GM12865 (cell line): ENCODE measurements around the gene GRAMD1B.
"Not testable (repeated sequence)": the region's sequence is repeated elsewhere in the genome, so short reads cannot be mapped to it uniquely, and the experiment has no call there.

Experiments used
- DNase-seq: peaks from one replicate; pipeline ENCODE4 v3.0.0; 2010; ENCODE audit warnings: low read depth
- H3K4me3 ChIP-seq: 2 replicates; pipeline ENCODE4 v1.5.1; 2011; ENCODE audit warnings: mild to moderate bottlenecking, low read depth, low read length, control low read depth
- CTCF ChIP-seq: IDR thresholded peaks from 2 replicates; pipeline ENCODE4 v1.5.1; 2011; ENCODE audit warnings: low read length, control low read depth, low read depth, inconsistent platforms; ENCODE audit not compliant: insufficient read depth; ENCODE audit errors: missing control alignments

Gene GRAMD1B

GRCh38 chr11:123452794-123453193 lies 22.7 kb downstream of the GRAMD1B start:
- no peak for TF ChIP-seq CTCF

GRCh38 chr11:123454060-123454651 lies 24.1 kb downstream of the GRAMD1B start:
- TF ChIP-seq CTCF, result no peak
- H3K4me3 ChIP-seq, result no peak overlapping the region
- DNase-seq, result peak; percentile 40

More at GRCh38 chr11:123452794-123453193, 22.7 kb downstream of the GRAMD1B start:
- no peak overlapping the region for H3K4me3 ChIP-seq
- DNase-seq, result peak; percentile 65

- TF ChIP-seq CTCF, result no peak
- DNase-seq, result no peak
- H3K4me3 ChIP-seq, result no peak overlapping the region
These were observed 24.7 kb downstream of the GRAMD1B start for GRCh38 chr11:123454796-123455195.

DNA sequence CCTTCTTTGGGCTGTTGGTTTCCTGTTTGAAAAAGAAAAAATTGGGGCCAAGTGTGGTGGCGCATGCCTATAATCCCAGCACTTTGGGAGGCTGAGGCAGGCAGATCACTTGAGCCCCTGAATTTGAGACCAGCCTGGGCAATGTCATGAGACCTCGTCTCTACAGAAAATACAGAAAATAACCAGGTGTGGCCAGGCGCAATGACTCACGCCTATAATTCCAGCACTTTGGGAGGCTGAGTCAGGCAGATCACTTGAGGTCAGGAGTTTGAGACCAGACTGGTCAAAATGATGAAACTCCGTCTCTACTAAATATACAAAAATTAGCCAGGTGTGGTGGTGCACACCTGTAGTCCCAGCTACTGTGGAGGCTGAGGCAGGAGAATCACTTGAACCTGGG lies 26.4 kb downstream of the GRAMD1B start:
- DNase-seq, H3K4me3 ChIP-seq: not testable (repeated sequence)

DNA sequence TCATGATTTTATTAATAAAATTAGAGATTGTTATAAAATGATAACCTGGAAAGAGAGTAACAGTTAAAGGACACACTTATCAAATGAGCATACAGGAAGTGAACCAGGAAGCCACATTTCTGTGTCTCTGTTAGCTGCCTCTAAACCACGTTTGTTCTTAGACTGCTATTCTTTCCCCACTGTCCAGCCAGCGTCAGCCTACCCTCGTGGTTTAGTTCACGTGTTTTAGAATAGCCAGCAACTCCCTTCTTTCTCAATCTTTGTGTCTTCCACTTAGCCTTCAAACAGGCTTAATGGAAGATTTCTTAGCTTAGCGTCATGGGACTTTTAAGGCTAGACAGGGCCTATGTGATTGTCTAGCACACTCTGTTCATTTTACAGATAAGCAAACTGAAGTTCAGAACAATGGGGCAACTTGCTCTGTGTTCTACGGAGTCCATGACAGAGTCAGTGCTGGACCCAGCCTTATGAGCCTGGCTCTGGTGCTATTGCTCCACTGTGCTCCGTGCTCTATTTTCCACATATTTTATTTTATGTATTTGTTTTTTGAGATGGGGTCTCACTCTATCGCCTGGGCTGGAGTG lies 27.2 kb downstream of the GRAMD1B start:
- no peak overlapping the region for H3K4me3 ChIP-seq
- DNase-seq, result peak; percentile 38
- TF ChIP-seq CTCF, result no peak

DNA sequence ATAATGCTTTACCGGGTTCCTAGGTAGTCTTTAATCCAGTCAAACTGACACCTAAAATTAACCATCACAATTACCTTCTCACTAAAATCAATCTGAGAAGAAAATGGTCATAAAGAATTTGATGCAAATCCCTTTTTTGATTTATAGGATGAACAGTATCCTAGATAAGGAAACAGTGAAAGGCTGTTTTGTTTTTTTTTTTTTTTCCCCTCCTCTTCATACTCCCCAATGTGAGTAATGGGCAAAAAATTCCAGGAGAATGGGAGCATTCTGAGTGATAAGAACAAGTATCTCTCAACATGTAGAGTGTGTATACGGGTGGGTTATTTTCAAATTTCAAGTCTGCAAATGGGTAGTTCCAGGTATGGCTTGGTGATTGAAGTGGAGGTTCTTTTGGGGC lies 28.4 kb downstream of the GRAMD1B start:
- TF ChIP-seq CTCF, result no peak
- no peak overlapping the region for H3K4me3 ChIP-seq
- no peak for DNase-seq

GRCh38 chr11:123460012-123460700 lies 30.1 kb downstream of the GRAMD1B start:
- H3K4me3 ChIP-seq, result no peak overlapping the region
- TF ChIP-seq CTCF, result no peak
- no peak for DNase-seq
